HG03135 (cell line): Measurements from ENCODE around the gene CD19.
"Not testable (repeated sequence)": the region's sequence is repeated elsewhere in the genome, so short reads cannot be mapped to it uniquely, and the experiment has no call there.

Experiments
- ATAC-seq: cut with Tn5 transposase; IDR thresholded peaks from one replicate; pipeline ENCODE4 v1.9.1; 2021; ENCODE audit warnings: mild to moderate bottlenecking, moderate library complexity; ENCODE audit not compliant: unreplicated experiment

The CD19 gene

GRCh38 chr16:28931801-28932225 is at the start of gene CD19:
Gene CD19, plus strand, starts transcription at chr16:28931971. Its CDS starts 30 bp downstream, at chr16:28932001.
- no peak for ATAC-seq

- ATAC-seq: no peak
Measured at GRCh38 chr16:28882551-28883160, 49.1 kb upstream of the CD19 start.

- ATAC-seq: no peak
Measured at GRCh38 chr16:28883221-28883996, 48.4 kb upstream of the CD19 start.

- ATAC-seq: no peak
Measured at GRCh38 chr16:28884045-28884444, 47.7 kb upstream of the CD19 start.

GRCh38 chr16:28886945-28887344 is 44.8 kb upstream of the CD19 start:
- ATAC-seq: no peak

- ATAC-seq: not testable (repeated sequence)
Measured at GRCh38 chr16:28890355-28890754, 41.4 kb upstream of the CD19 start.

GRCh38 chr16:28891964-28892890 is 39.5 kb upstream of the CD19 start:
- no peak for ATAC-seq

GRCh38 chr16:28893291-28893690 is 38.5 kb upstream of the CD19 start:
- ATAC-seq: no peak

GRCh38 chr16:28895609-28896008 is 36.2 kb upstream of the CD19 start:
- no peak for ATAC-seq

- ATAC-seq: no peak
Measured at GRCh38 chr16:28897826-28898225, 33.9 kb upstream of the CD19 start.

- ATAC-seq: no peak
Measured at GRCh38 chr16:28898266-28898665, 33.5 kb upstream of the CD19 start.

- no peak for ATAC-seq
Measured at GRCh38 chr16:28898942-28899341, 32.8 kb upstream of the CD19 start.

- ATAC-seq: no peak
Measured at GRCh38 chr16:28899882-28900590, 31.7 kb upstream of the CD19 start.

GRCh38 chr16:28900601-28901000 is 31.2 kb upstream of the CD19 start:
- ATAC-seq: no peak

- ATAC-seq: no peak
Measured at GRCh38 chr16:28901862-28902261, 29.9 kb upstream of the CD19 start.

- no peak for ATAC-seq
Measured at GRCh38 chr16:28902909-28903308, 28.9 kb upstream of the CD19 start.

GRCh38 chr16:28903344-28904042 is 28.3 kb upstream of the CD19 start:
- ATAC-seq: no peak

GRCh38 chr16:28904363-28904762 is 27.4 kb upstream of the CD19 start:
- ATAC-seq: no peak

GRCh38 chr16:28904828-28905227 is 26.9 kb upstream of the CD19 start:
- no peak for ATAC-seq

GRCh38 chr16:28905229-28905754 is 26.5 kb upstream of the CD19 start:
- no peak for ATAC-seq
